DMS153 (cell line): ENCODE data around the gene PPP1R11.

ENCODE experiments used
- DNase-seq: peaks from one replicate; lab custom pipeline; 2025; lab: John Stamatoyannopoulos, UW

PPP1R11 gene

DNA sequence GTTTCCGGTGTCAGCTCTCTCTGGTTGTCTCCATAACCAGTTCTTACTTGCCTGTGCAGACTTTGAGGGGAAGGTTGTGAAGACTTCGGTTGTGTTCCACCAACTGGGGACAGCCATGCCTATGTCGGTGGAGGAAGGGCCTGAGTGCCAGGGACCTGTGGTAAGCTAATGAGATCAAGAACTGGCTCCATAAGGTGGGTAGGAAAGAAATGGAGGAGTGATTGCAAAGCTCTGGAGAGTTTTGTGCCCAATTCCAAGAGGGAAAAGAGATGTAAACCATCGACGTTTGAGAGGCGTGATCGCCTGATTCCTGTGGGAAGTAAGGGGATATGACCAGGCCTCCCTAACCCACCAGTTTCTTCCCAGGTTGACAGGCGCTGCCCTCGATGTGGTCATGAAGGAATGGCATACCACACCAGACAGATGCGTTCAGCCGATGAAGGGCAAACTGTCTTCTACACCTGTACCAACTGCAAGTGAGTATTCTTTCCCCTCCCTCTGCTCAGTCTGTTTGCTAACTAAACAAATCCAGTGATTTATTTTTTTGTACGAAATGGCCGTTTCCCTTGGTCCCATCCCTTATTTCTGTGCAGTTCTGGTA, 5.0 kb upstream of the PPP1R11 start:
- DNase-seq: no peak

DNA sequence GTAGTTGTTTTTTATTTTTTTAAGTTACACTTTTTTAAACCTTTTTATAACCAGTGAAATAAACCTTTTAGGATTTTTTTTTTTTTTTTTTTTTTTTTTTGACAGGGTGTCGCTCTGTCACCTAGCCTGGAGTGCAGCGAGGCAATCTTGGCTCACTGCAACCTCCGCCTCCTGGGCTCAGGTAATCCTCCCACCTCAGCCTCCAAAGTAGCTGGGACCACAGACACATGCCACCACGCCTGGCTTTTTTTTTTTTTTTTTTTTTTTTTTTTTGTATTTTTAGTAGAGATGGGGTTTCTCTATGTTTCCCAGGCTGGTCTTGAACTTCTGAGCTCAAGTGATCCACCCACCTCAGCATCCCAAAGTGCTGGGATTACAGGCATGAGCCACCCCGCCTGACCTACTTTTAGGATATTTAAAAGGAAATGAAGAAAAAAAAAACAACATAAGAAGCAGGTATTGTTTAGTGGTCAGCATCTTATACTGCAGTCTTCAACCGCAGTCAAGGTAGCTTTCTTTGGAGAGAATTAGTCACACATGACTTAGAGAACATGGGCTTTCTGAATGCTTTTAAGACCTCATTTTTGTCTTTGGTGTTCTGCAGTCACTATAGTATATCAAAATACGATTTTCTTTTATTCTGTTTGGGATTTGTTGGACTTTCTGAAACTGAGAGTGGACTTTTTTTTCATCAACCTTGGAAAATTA, 4.4 kb upstream of the PPP1R11 start:
- no peak for DNase-seq

DNA sequence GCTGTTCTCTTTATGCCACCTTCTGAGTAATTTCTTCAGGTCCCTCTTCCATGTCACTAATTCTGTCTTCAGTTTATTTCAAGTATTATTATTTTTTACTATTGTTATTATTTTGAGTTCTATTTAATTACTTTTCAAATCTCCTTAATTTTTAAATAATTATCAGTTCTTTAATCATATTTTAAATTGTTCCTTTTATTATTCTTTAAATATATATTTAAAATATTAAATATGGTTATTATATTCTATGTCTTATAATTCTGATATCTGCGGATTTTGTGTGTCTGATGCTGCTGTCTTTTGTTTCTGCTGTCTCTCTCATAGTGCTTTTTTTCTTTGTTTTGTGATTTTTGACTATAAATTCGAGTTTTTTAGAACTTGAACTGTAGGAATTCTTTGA, 3.7 kb upstream of the PPP1R11 start:
- no peak for DNase-seq

DNA sequence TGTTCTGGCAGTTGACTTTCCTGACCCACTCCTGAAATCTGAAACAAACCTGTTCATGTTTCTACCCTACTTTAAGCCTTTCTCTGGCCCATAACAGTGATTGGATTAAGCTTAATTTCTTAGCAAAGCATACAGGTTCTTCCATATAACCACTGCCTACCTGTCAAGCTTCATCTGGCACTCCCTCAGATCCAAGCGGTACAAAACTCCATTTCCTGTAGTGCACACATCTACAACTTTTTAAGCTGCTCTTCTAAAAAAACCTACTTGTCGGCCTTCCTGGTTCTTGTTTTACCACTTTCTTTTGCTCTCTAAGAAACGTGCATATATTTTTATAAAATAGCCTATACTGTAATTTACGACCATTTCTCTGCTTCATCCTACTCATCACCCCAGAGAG, 916 bp upstream of the PPP1R11 start:
- no peak for DNase-seq

DNA sequence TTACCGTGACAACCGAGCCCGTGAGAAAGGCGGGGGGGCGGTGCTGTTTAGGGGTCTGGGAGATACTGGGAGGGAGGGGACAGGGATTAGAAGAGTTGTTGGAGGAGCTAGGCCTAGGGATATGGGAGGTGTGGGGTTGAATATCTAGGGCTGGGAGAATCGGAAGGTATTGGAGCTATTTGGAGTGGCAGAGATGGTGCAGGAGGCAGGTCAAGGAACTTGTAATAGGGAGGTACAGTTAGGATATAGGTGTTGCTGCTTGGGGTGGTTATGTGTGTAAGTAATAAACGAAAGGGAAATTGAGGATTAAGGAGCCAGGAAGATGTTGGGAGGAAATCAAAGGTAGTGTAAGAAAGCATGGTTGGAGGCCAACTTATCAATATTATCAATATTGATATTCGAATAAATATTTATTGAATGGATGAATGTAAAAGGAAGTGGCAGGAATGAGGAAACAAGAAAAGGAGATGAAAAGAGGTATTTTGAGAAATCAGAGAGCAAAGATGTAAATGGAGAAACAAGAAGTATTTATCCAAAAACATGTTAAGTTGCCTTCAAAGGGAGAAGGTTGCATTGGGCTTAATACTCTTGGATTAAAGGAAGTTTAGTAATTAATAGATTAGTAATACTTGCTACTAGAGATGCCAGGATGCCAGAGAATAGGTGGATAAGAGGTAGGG, 602 bp downstream of the PPP1R11 start:
- DNase-seq: no peak

DNA sequence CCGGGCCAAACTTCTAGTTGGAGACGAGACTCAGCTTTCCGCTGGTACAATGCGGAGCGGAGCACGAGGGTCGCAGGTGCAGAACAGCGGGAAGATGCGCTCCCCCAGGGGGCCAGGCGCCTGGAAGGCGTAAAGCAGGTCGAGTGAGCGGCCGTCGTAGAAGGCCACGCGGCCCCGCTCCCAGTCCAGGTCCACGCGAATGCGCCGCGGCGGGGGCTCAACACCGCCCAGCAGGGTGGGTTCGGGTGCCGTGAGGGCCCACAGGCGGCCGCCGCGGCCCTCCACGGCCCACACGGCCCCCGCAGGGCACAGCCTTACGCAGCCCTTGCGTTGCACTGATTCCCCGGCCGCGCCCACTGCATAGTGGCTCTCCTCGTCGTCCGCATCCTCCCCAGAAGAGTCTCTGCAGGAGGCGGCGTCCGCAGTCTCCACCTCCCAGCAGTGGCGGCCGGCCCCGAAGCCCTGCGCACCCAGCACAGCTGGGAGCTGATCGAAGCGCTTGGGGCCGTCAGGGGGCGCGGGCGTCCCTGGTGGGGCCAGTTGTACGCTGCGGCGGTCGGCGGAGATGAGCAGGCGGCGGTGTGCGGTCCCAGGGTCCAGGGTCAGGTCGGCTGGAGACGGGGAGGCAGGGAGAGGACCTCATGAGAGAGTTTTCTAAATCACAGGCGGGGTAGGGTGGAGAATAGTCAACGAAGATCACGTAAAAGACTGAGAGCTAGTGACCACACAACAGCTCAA, 4.3 kb downstream of the PPP1R11 start:
- no peak for DNase-seq

DNA sequence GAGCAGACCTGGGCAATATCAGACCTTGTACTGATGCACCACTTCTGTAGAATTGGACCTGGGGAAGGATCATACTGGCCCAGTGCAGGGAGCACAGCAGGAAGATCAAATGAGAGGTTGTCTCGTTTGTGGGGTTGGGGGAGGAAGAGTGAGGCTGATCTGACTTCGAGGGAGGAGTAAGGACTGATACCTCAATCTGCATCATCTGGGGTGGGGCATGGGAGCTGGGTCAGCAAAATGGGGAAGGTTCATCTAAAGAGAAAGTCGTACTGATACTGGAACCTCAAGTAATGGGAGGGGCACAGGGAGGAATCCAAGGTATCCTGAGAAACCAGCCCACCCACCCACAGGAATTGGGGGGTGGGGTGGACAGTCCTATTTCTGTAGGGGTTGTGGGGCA, 4.9 kb downstream of the PPP1R11 start:
- DNase-seq: no peak

DNA sequence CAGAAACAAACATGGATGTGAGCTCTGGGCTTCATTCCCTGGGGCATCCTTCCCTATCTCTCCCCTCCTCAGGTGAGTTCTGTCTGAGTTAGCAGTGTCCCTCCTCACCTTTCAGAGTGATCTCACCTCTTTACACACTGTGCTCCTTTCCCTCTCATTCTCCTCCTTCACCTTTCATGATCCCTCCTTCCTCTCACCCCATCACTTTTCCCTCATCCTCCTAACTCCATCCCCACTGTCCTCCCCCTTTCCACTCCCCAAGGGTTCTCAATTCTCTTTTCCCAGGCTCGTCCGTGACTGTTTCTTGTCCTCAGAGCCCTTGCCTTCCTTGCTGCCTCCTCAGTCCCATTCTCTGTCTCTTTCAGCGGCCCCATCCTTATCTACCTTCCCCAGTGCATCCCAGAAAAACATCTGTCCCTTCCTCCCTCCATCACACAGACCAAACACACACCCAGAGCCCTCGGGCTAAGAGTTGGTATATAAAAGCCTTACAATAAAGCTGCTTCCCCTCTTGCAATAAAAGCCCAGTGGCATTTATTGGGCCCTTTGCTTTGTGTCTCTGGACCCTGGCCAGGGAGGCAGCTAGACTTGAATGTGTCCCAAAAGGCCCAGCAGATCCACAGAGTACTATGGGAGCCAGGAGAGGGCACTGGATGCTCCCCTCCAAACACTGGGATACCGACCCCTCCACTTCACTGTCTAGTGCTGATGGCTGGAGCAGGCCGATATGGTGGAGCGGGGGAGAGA, 6.7 kb downstream of the PPP1R11 start:
- DNase-seq: no peak

DNA sequence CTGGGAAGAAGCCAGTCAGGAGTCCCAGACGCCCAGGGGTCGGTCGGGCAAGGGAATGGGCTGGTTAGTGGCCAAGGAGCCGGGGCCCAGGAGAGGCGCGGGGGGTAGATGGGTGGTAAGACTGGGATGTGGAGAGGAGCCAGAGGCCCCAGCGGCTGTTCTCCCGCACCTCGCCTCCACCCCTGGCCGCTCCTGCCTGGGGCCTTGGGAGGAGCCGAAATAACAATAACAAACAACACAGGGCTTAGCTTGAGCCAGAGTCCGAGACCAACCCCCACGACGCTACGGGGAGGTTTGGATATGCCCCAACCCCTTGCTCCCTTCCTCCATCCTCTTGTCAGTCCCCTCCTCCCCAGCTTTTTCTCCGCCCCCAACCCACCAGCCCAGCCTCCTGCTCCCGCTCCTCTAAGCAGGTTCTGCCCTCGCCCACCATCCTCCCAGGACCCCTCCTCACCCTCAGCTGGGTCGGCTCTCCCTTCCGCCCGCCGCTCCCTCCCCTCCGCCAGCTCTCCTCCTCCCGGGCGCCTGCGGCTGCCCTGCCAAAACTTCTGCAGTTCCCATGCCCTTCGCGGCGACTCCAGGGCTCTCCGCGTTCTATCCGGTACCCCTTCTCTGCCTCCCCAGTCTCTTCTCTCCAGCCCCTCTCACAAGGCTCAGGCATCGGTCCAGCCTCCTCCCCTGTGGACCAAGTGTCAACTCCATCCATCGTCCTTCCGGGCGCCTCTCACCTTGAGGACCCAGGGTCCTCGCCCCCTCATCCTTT, 7.5 kb downstream of the PPP1R11 start:
- DNase-seq: no peak

DNA sequence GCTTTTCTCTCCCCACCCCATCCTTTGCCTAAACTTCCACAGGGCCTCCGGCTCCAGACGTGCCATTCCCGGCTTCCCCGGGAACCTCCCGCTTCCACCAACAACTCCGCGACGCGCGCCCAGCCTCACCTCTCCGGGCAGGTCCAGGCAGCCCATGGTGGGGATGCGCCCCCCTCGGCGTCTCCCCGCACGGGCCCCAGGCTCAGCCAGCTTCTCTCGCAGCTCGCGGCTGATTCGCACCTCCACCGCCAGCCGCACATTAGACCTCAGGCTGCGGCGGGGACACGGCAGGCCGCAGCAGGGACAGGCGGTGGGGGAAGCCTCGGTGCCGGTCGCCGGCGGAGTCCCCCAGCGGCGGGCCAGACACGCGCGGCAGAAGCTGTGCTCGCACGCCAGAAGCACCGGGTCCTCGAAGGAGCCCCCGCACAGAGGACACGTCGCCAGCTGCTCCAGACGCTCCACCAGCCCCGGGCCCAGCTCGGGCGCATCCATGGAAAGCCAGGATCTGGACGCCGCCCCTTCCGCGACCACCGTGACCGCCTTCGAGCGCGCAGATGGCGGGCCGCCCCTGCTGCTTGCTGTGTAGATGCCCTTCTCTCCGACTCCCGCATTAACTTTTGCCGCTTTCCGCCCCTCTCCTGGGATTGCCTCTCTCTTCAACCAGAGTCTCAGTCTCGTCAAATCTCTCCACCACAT, 8.2 kb downstream of the PPP1R11 start, which contains the start of gene RNF39:
Gene RNF39 (minus strand): TSS at position 676 of the 696 bp plus-strand sequence. CDS start 184 bp downstream, at position 492.
- DNase-seq: no peak

DNA sequence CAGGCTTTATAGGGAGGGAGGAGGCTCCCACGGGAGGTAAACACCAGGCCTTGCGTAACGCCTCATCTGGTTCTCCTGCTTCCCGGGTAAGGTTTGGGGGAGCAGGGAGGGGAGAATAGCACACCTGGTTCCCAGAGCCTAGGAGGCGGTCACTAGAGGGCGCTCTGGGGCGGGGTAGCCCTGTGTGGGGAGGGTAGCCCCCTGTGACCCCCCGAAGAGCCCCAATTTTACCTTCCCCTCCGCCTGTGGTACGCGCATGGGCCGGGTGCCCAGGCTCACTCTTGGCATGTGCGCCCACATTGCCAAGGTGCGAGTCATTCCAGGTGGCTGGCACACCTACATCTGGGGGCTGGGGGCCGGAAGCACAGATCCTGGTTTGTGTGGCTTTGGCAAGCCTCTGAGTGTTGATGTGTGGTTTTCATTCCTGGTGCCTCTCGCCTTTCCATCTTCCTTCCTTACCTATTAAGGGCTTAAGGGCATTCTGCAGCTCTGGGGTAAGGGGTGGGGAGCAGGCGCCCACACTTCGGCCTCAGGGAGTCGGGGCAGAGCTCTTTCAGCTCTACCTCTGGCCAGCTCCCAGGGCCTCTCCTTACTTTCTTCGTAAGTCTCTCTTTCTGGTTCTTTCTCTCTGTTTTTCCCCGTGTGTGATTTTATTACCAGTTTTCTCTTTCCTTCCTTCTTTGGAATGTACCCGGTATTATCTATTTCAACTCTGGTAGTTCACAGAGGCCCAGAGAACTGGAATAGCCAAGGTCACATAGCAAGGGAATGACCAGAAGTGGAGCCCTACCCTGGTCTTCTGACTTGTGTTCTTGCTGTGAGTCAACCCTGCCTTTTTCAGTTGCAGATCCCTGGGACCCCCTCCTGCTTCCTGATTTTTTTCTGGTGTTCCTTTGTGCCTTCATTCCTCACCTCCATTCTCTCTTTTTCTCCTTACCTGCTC, 9.1 kb downstream of the PPP1R11 start:
- DNase-seq: no peak

DNA sequence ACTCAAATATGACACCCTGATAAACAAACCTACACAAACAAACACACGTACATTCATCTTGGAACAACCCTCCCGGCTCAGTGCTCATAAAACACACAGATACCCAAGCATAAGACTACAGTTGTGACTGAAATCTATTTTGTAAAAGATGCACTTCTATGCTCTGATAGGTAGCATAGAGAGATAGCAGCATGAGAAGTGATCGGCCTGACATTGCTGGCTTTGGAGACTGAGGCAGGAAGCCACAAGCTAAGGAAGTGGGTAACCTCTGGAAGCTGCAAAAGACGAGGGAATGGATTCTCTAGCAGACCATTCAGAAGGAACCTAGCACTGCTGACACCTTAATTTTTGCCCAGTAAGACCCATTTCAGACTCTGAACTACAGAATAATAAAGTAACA, 10.2 kb downstream of the PPP1R11 start:
- DNase-seq: no peak

DNA sequence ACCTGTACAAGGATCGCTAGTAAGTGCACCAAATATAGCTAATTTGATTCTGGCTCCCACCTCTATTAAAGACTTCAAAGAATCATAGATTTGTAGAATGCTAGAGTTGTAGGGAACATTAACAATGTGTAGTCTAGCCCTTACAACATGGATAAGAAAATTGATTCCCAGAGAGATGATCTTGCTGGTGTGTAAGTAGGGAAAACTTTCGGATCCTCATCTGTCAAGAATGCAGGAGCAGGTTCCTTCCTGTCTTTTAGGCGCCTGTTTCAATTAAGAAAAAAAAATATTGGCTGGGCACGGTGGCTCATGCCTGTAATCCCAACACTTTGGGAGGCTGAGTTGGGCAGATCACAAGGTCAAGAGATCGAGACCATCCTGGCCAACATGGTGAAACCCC, 20.9 kb downstream of the PPP1R11 start:
- no peak for DNase-seq

DNA sequence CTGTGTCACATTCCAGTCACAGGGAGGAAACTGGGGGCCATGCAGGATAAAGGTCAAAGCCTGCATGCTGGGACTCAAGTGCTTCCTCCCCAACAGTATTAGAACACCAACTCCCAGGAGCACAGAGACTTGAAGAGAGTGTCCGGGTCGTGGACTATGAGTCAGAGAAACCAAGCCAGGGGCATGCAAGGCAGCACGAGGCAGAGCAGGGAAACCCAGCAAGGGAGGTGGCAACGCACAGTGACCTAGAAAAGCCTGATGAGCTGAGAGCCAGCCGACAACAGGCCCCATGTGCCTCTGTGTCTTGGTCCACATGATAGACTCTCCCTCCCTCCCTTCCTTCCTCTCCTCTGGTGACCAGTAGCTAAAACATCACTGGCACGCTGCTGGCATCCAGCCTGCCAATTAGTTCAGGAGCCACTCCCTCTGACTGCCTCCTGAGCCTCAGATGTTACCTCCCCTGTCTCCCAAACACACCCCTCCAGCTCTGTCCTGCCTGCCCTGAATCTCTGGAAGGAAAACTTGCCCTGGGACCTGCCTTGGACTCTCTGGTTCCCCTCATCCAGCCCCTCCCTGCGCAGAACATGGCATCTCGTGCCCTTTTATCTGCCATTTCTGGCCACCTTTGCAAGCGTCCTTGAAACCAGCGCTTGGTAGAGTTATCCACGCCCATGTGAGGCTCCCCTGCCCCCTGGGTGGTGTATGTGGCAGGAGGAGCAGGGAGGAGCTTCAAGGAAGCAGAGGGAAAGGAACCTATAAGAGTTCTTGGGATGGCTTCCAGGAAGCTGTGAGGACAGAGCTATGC, 24.8 kb downstream of the PPP1R11 start:
- DNase-seq: no peak

DNA sequence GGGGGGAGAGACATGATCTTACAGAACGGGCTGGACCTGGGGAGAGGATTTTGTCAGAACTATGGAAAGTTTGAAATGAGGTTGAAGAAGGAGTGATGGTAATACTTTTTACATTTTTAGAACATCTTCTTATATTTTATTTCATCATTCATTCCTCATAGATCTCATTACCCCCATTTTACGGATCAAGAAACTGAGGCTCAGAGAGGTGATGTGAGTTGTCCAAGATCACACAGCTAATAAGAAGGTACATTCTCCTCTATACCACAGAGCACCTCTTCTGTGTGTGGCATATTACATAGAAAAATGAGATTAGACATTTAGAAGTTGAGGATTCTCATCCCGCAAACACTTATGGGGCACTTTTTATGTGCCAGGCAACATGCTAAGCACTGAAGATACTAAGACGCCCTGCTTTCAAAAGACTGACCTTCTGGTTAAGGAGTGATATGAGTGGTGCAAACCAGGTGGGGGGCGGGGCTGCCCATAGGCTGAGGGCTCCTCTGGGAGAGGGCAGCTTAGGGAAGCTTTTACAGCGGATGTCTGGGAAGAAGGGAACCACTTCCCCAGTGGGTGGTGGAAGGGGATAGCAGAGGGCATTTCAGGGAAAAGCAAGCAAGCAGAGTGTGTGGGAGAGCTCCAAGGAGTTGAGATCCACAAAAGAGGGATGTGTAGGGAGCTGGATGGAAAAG, 26.0 kb downstream of the PPP1R11 start:
- no peak for DNase-seq

DNA sequence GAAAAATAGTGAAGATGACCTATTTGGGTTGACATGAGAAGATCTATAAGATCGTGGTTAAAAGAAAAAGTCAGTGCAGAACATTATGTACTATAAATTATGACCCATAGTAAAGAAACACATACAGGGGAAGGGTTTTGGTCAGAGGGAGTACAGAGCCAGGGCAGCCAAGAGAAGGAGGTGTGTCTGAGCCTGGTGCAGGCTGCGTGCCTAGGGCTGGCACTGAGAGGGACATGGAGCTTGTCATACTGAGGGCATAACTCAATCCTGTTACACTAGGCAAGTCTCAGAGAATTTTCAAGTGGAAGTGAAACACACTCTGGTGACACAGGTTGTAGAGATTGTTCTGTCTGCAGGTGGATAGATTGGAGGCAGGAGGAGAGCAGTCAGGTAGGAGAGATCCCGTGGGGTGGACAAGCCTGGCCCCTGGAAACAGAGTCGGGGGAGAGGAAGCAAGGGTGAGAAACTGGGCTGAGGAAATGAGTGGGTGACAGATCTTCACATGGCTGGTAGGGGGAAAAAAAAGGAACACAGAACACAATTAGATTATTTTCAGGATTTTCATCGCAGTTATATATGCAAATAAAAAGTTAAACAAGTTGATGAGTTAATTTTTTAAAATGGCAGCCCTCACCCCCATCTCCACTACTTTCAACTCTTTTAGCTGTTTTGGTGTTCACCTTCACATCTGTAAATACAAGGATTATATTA, 27.1 kb downstream of the PPP1R11 start:
- DNase-seq: no peak

DNA sequence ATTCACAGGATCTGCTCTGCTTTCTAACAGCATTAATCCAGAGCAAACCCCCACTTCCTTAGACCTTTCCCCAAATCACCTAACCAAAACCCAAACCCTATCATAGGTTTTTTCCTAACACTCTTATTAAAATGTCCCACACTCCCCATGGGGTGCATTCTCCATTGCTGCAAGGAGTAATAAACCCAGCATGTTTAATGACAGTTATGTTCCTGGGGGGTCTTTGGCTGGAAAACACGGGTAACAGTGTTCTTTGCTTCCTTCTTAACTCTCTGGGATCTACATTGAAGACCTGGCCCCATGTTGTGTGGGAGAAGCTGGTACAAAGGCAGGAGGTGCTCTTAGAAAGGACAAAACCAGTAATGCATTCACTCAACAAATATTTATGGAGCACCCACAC, 29.8 kb downstream of the PPP1R11 start:
- DNase-seq: no peak
